Measurements from ENCODE around the gene R3HDM1. TPM values are rescaled to one million over a fixed set of nuclear protein-coding genes. Genes with fewer than 3 reads are reported as not detected.

R3HDM1 gene
- total and polyA plus RNA-seq, 2 of the 4 experiments (the other 2 are of a cell fraction), result 5.9 to 38.1 TPM

- no peaks in the 10 kb centered on the region for H3K36me3 ChIP-seq (ENCODE audit: control insufficient read depth, insufficient read depth, low read length)
- H4K20me1 ChIP-seq (ENCODE audit: insufficient read depth, low read length), result no peaks in the 10 kb centered on the region
- ChIA-PET POLR2A (ENCODE audit: unreplicated experiment) (no interaction called here), CTCF (no interaction called here)
- TF ChIP-seq MXI1 (IDR thresholded peaks at IDR 0.05; ENCODE audit: borderline replicate concordance, low read depth, low read length), result no peak
- TF ChIP-seq POLR2A (IDR thresholded peaks at IDR 0.05; ENCODE audit: low read depth, low read length), result no peak
- no peak overlapping the region for H3K9ac ChIP-seq (ENCODE audit: low read depth, low read length)
- H3K4me2 ChIP-seq (ENCODE audit: low read depth, low read length), result no peak overlapping the region
- no peak overlapping the region for H3K18ac ChIP-seq (ENCODE audit: low read depth, low read length)
- intact Hi-C loops (cut with micrococcal nuclease), result no loop called here
- no peaks in the 10 kb centered on the region for H3K4me1 ChIP-seq (ENCODE audit: control insufficient read depth, insufficient read depth, low read length)
- no peaks in the 10 kb centered on the region for H3K9me1 ChIP-seq (ENCODE audit: insufficient read depth, low read length)
- H3K4me3 ChIP-seq (ENCODE audit: insufficient read depth, low read depth, low read length), result no peak overlapping the region
- H2BK120ac ChIP-seq (ENCODE audit: low read depth, low read length), result no peak overlapping the region
- no peak overlapping the region for H2AK5ac ChIP-seq (ENCODE audit: low read depth, low read length)
- H3K27me3 ChIP-seq (ENCODE audit: control insufficient read depth, insufficient read depth, low read length), result no peaks in the 10 kb centered on the region
- no peak overlapping the region for H2BK20ac ChIP-seq (ENCODE audit: low read depth, low read length)
- no peak overlapping the region for H2BK5ac ChIP-seq (ENCODE audit: low read depth, low read length, poor library complexity, severe bottlenecking)
- H2AK9ac ChIP-seq (replicated peaks; ENCODE audit: low read depth, low read length, poor library complexity), result no peak overlapping the region
- no TSS peak for BruUV-seq (replicated peaks)
- in situ Hi-C loops (cut with MboI; ENCODE audit: low sequenced_read_pairs), result no loop called here
- no peak overlapping the region for H4K5ac ChIP-seq (ENCODE audit: low read depth, low read length)
- H3K9me3 ChIP-seq (ENCODE audit: control insufficient read depth, insufficient read depth, low read length), result no peaks in the 10 kb centered on the region
- no peak overlapping the region for H3K14ac ChIP-seq (replicated peaks; ENCODE audit: low read depth, low read length)
- H3K4ac ChIP-seq (ENCODE audit: low read depth, low read length), result no peak overlapping the region
- H2BK15ac ChIP-seq (ENCODE audit: low read depth, low read length), result no peak overlapping the region
- H3K79me1 ChIP-seq (ENCODE audit: low read depth in 1 of 2, low read length in 2 of 2), result no peaks in the 10 kb centered on the region
- H3K23ac ChIP-seq (ENCODE audit: low read depth, low read length), result no peak overlapping the region
- no peak overlapping the region for H3K27ac ChIP-seq (ENCODE audit: insufficient read depth, low read length)
- no peak overlapping the region for H2AFZ ChIP-seq (replicated peaks; ENCODE audit: low read length, poor library complexity)
- ATAC-seq (ENCODE audit: low read depth) (no peak), DNase-seq (no peak)
- 89% methylated on average over 2 of the region's 5 CpGs; no CpG with 5 or more reads in 1 of the 2 experiments for WGBS, 2 experiments (ENCODE audit: extremely low coverage in 2 of 2, insufficient read length in 1 of 2)
- no peak overlapping the region for H4K8ac ChIP-seq (ENCODE audit: low read depth in 2 of 2, low read length in 2 of 2)
- dilution Hi-C loops (cut with HindIII; ENCODE audit: low sequenced_read_pairs, unreplicated experiment), result no loop called here
- no peak overlapping the region for H4K91ac ChIP-seq (ENCODE audit: insufficient read depth, low read depth, low read length)
- H3K56ac ChIP-seq (ENCODE audit: extremely low read depth, insufficient read depth, low read length), result no peak overlapping the region
Observed at GRCh38 chr2:135736546-135736945, 205.3 kb downstream of the R3HDM1 start.
